H1 (cell line): ENCODE data around the gene MORC2.

Experiments used
- CHD1 ChIP-seq: IDR thresholded peaks from 2 replicates; pipeline ENCODE4 v1.6.1; 2012; ENCODE audit warnings: low read depth, low read length, improper control_type of control experiment
- NRF1 ChIP-seq: IDR thresholded peaks from 2 replicates; pipeline ENCODE4 v1.6.1; 2011; ENCODE audit warnings: mild to moderate bottlenecking, low read depth, low read length, improper control_type of control experiment
- TF ChIP-seq, protein P1 (sequence below), 3 experiments: IDR thresholded peaks; 1 replicate in 2 of 3; 2 replicates in 1 of 3; pipeline versions ENCODE4 v1.5.1 to v1.6.1; 2011; ENCODE audit warnings: low read length in 3 of 3, mild to moderate bottlenecking in 3 of 3, inconsistent platforms in 2 of 3, low read depth in 1 of 3, moderate library complexity in 1 of 3; ENCODE audit not compliant: insufficient read depth in 1 of 3; ENCODE audit errors: control extremely low read depth in 1 of 3

DNA sequence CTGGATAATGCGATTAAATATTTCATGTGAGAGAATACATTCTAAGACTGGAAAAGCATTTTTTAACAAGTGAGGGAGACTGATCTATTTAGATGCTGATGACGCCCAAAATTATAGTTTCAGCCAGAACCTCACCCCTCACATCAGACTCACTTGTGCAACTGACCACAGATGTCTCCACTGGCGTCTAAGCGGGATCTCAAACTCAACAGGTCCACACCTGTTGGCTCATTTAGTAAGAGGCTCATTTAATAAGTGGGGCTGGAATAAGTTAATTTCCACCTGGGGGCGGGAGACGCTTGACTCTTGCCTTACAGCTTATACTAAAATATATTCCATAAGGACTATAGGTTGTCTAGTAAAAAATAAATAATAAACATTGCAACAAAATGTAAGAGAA lies 47.5 kb downstream of the MORC2 start:
- TF ChIP-seq, protein P1, sequence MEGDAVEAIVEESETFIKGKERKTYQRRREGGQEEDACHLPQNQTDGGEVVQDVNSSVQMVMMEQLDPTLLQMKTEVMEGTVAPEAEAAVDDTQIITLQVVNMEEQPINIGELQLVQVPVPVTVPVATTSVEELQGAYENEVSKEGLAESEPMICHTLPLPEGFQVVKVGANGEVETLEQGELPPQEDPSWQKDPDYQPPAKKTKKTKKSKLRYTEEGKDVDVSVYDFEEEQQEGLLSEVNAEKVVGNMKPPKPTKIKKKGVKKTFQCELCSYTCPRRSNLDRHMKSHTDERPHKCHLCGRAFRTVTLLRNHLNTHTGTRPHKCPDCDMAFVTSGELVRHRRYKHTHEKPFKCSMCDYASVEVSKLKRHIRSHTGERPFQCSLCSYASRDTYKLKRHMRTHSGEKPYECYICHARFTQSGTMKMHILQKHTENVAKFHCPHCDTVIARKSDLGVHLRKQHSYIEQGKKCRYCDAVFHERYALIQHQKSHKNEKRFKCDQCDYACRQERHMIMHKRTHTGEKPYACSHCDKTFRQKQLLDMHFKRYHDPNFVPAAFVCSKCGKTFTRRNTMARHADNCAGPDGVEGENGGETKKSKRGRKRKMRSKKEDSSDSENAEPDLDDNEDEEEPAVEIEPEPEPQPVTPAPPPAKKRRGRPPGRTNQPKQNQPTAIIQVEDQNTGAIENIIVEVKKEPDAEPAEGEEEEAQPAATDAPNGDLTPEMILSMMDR (IDR thresholded peaks at IDR 0.05; ENCODE audit: control extremely low read depth in 1 of 3, insufficient read depth in 1 of 3, low read depth in 1 of 3, low read length in 3 of 3), result no peak
- TF ChIP-seq CHD1 (no peak), NRF1 (no peak)
